CD4-positive, CD25-positive, alpha-beta regulatory T cell (primary cell): ENCODE measurements around the gene HOXD1. TPM values are rescaled to one million over a fixed set of nuclear protein-coding genes. Genes with fewer than 3 reads are reported as not detected.

Experiments used
- ATAC-seq, 2 donors: fragments of 150-1000 bp; cut with Tn5 transposase; one replicate each; pipeline ENCODE4 v1.10.0; 2021; ENCODE audit warnings: low read depth in 2 of 2, moderate number of reproducible peaks in 2 of 2, moderate library complexity in 1 of 2
- DNase-seq, 3 donors: peaks; one replicate each; pipeline versions ENCODE4 v3.0.0 to v3.0.0-alpha.2; 2012 to 2022; ENCODE audit warnings: mixed read lengths in 1 of 3
- H3K27ac ChIP-seq: one replicate; pipeline ENCODE4 v1.7.0; 2013; ENCODE audit warnings: mild to moderate bottlenecking, low read length; ENCODE audit not compliant: insufficient read depth, poor library complexity, severe bottlenecking
- H3K27me3 ChIP-seq: one replicate; pipeline ENCODE4 v1.7.0; 2013; ENCODE audit warnings: low read length; ENCODE audit not compliant: control insufficient read depth, insufficient read depth
- H3K36me3 ChIP-seq: one replicate; pipeline ENCODE4 v1.7.0; 2013; ENCODE audit warnings: mild to moderate bottlenecking, low read length, moderate library complexity; ENCODE audit not compliant: control insufficient read depth, insufficient read depth
- H3K4me1 ChIP-seq: 2 replicates; pipeline ENCODE4 v1.7.0; 2013; ENCODE audit warnings: mild to moderate bottlenecking, low read length; ENCODE audit not compliant: insufficient read depth, control insufficient read depth, poor library complexity, severe bottlenecking
- H3K4me3 ChIP-seq: one replicate; pipeline ENCODE4 v1.7.0; 2013; ENCODE audit warnings: low read depth, mild to moderate bottlenecking, low read length, moderate library complexity
- H3K9me3 ChIP-seq, 2 experiments: 1 replicate in 1 of 2; 2 replicates in 1 of 2; pipeline ENCODE4 v1.7.0; 2013; ENCODE audit warnings: low read length in 2 of 2, mild to moderate bottlenecking in 1 of 2, moderate library complexity in 1 of 2; ENCODE audit not compliant: control insufficient read depth in 2 of 2
- H3K27ac Mint-ChIP-seq, 3 donors: one replicate each; pipeline ENCODE4 v1.8.0; 2020 to 2022; ENCODE audit warnings: mild to moderate bottlenecking in 3 of 3, mixed read lengths in 3 of 3, moderate library complexity in 2 of 3
- H3K27me3 Mint-ChIP-seq: one replicate; pipeline ENCODE4 v1.8.0; 2022; ENCODE audit warnings: mild to moderate bottlenecking, mixed read lengths
- H3K36me3 Mint-ChIP-seq: one replicate; pipeline ENCODE4 v1.8.0; 2020; ENCODE audit warnings: mixed read lengths
- H3K4me1 Mint-ChIP-seq, 4 donors: one replicate each; pipeline ENCODE4 v1.8.0; 2020 to 2022; ENCODE audit warnings: mixed read lengths in 4 of 4, mild to moderate bottlenecking in 1 of 4
- H3K4me3 Mint-ChIP-seq, 4 donors: one replicate each; pipeline ENCODE4 v1.8.0; 2020 to 2022; ENCODE audit warnings: mild to moderate bottlenecking in 4 of 4, mixed read lengths in 4 of 4, moderate library complexity in 3 of 4
- H3K9me3 Mint-ChIP-seq, 7 donors: one replicate each; pipeline ENCODE4 v1.8.0; 2020 to 2022; ENCODE audit warnings: mixed read lengths in 7 of 7, mild to moderate bottlenecking in 3 of 7, moderate library complexity in 2 of 7
- polyA plus RNA-seq, 4 donors: library from polyadenylated mRNA; unstranded; fragments of 300-500 nt; fragmentation: Illumina TruSeq; gene quantifications; one replicate each; pipeline ENCODE4 v1.2.3, GENCODE V29; 2021
- total RNA-seq: library from RNA; stranded (reverse); gene quantifications from one replicate; pipeline ENCODE4 v1.2.3, GENCODE V29; 2022

HOXD1 gene
- total and polyA plus RNA-seq, 5 donors from 2014 or later, result not detected

- no peak overlapping the region for H3K27ac Mint-ChIP-seq
- peak overlapping the region; percentile 66 for H3K4me3 ChIP-seq
Measured at GRCh38 chr2:176187200-176187898, 1.1 kb upstream of the HOXD1 start.

GRCh38 chr2:176188774-176189680, 559 bp downstream of the HOXD1 start:
- H3K27ac Mint-ChIP-seq, result no peak overlapping the region

More at GRCh38 chr2:176187200-176187898, 1.1 kb upstream of the HOXD1 start:
- Mint-ChIP-seq H3K27me3 (peaks cover 89% of the 10 kb centered on the region), H3K4me3 (peak overlapping the region; percentile 36 to 90 (median 86)), H3K4me1 (peaks cover 7 to 22% (median 11%) of the 10 kb centered on the region in 4 donors), H3K36me3 (peaks cover 3% of the 10 kb centered on the region), H3K9me3 (peaks cover 0 to 11% (median 0%) of the 10 kb centered on the region in 7 donors)
- no peak for ATAC-seq
- no peaks in the 10 kb centered on the region for H3K9me3 ChIP-seq
- H3K36me3 ChIP-seq, result no peaks in the 10 kb centered on the region
- DNase-seq, result no peak
- H3K27me3 ChIP-seq, result peaks cover 50% of the 10 kb centered on the region
- no peak overlapping the region for H3K27ac ChIP-seq
- H3K4me1 ChIP-seq, result peaks cover 24% of the 10 kb centered on the region

GRCh38 chr2:176189681-176190641, 1.5 kb downstream of the HOXD1 start:
- no peaks in the 10 kb centered on the region for H3K36me3 ChIP-seq
- Mint-ChIP-seq H3K27me3 (peaks cover 89% of the 10 kb centered on the region), H3K27ac (no peak overlapping the region), H3K4me1 (peaks cover 7 to 22% (median 11%) of the 10 kb centered on the region in 4 donors), H3K4me3 (peak overlapping the region; percentile 56 to 76 (median 66)), H3K36me3 (no peaks in the 10 kb centered on the region), H3K9me3 (peaks cover 0 to 10% (median 0%) of the 10 kb centered on the region in 7 donors)
- DNase-seq (no peak), ATAC-seq (no peak)
- peaks cover 47% of the 10 kb centered on the region for H3K27me3 ChIP-seq
- H3K4me3 ChIP-seq, result no peak overlapping the region
- no peak overlapping the region for H3K27ac ChIP-seq
- peaks cover 24% of the 10 kb centered on the region for H3K4me1 ChIP-seq
- H3K9me3 ChIP-seq, result no peaks in the 10 kb centered on the region

More at GRCh38 chr2:176188774-176189680, 559 bp downstream of the HOXD1 start:
- Mint-ChIP-seq H3K9me3 (peaks cover 0 to 10% (median 0%) of the 10 kb centered on the region in 7 donors), H3K4me3 (peak overlapping the region; percentile 56 to 76 (median 66)), H3K27me3 (peaks cover 89% of the 10 kb centered on the region), H3K4me1 (peaks cover 7 to 22% (median 11%) of the 10 kb centered on the region in 4 donors), H3K36me3 (no peaks in the 10 kb centered on the region)
- H3K9me3 ChIP-seq, result no peaks in the 10 kb centered on the region
- peaks cover 24% of the 10 kb centered on the region for H3K4me1 ChIP-seq
- H3K36me3 ChIP-seq, result no peaks in the 10 kb centered on the region
- DNase-seq (no peak), ATAC-seq (no peak)
- peaks cover 50% of the 10 kb centered on the region for H3K27me3 ChIP-seq
- H3K4me3 ChIP-seq, result no peak overlapping the region
- no peak overlapping the region for H3K27ac ChIP-seq

- Histone ChIP-seq H3K9me3 (no peaks in the 10 kb centered on the region), H3K36me3 (no peaks in the 10 kb centered on the region), H3K4me3 (no peak overlapping the region), H3K27me3 (peaks cover 39% of the 10 kb centered on the region), H3K27ac (no peak overlapping the region), H3K4me1 (peaks cover 23% of the 10 kb centered on the region)
- Mint-ChIP-seq H3K27ac (no peak overlapping the region), H3K9me3 (peaks cover 0 to 8% (median 0%) of the 10 kb centered on the region in 7 donors), H3K27me3 (peaks cover 79% of the 10 kb centered on the region), H3K4me3 (no peak overlapping the region), H3K4me1 (peaks cover 6 to 20% (median 8%) of the 10 kb centered on the region in 4 donors), H3K36me3 (no peaks in the 10 kb centered on the region)
- ATAC-seq (no peak), DNase-seq (no peak)
Measured at GRCh38 chr2:176192351-176192750, 3.9 kb downstream of the HOXD1 start.

GRCh38 chr2:176193048-176193447, 4.6 kb downstream of the HOXD1 start:
- Mint-ChIP-seq H3K9me3 (peaks cover 0 to 6% (median 0%) of the 10 kb centered on the region in 7 donors), H3K36me3 (no peaks in the 10 kb centered on the region), H3K27me3 (peaks cover 79% of the 10 kb centered on the region), H3K27ac (no peak overlapping the region), H3K4me1 (peaks cover under 1 to 13% (median 4%) of the 10 kb centered on the region in 4 donors), H3K4me3 (no peak overlapping the region)
- Histone ChIP-seq H3K4me1 (peaks cover 16% of the 10 kb centered on the region), H3K27ac (no peak overlapping the region), H3K4me3 (no peak overlapping the region), H3K27me3 (peaks cover 39% of the 10 kb centered on the region), H3K9me3 (no peaks in the 10 kb centered on the region), H3K36me3 (no peaks in the 10 kb centered on the region)
- DNase-seq (no peak), ATAC-seq (no peak)

GRCh38 chr2:176199902-176200301, 11.4 kb downstream of the HOXD1 start:
- no peak overlapping the region for H3K27ac ChIP-seq
- H3K4me3 ChIP-seq, result no peak overlapping the region
- H3K36me3 Mint-ChIP-seq, result no peaks in the 10 kb centered on the region
- H3K4me3 Mint-ChIP-seq, result no peak overlapping the region
- peaks cover 0 to 4% of the 10 kb centered on the region in 2 experiments for H3K9me3 ChIP-seq
- H3K36me3 ChIP-seq, result no peaks in the 10 kb centered on the region
- DNase-seq (no peak), ATAC-seq (no peak)
- peaks cover 36% of the 10 kb centered on the region for H3K27me3 Mint-ChIP-seq
- H3K4me1 ChIP-seq, result no peaks in the 10 kb centered on the region
- no peaks in the 10 kb centered on the region for H3K4me1 Mint-ChIP-seq
- H3K27me3 ChIP-seq, result peaks cover 11% of the 10 kb centered on the region
- peaks cover 0 to 4% (median 0%) of the 10 kb centered on the region in 7 donors for H3K9me3 Mint-ChIP-seq
- no peak overlapping the region for H3K27ac Mint-ChIP-seq

- Histone ChIP-seq H3K4me1 (no peaks in the 10 kb centered on the region), H3K9me3 (peaks cover 0 to 6% of the 10 kb centered on the region in 2 experiments), H3K27me3 (peaks cover 14% of the 10 kb centered on the region), H3K4me3 (no peak overlapping the region), H3K27ac (no peak overlapping the region), H3K36me3 (no peaks in the 10 kb centered on the region)
- Mint-ChIP-seq H3K9me3 (peaks cover 0 to 6% (median 0%) of the 10 kb centered on the region in 7 donors), H3K4me1 (no peaks in the 10 kb centered on the region), H3K4me3 (no peak overlapping the region), H3K27me3 (peaks cover 28% of the 10 kb centered on the region), H3K36me3 (no peaks in the 10 kb centered on the region), H3K27ac (no peak overlapping the region)
- DNase-seq (no peak), ATAC-seq (no peak)
Measured at GRCh38 chr2:176200971-176201370, 12.5 kb downstream of the HOXD1 start.
